Measurements from ENCODE around the gene RAP2C. TPM values are rescaled to one million over a fixed set of nuclear protein-coding genes. Genes with fewer than 3 reads are reported as not detected.

The RAP2C gene
- total RNA-seq, 1 experiment from 2014 or later: 27.8 TPM

GRCh38 chrX:132266583-132267355 is 47.5 kb upstream of the RAP2C start:
- H2AFZ ChIP-seq: no peak overlapping the region
- no peaks in the 10 kb centered on the region for H3K9me2 ChIP-seq (ENCODE audit: insufficient read depth)
- TF ChIP-seq EZH2 (IDR thresholded peaks at IDR 0.05; ENCODE audit: low read depth): no peak
- TF ChIP-seq CTCF (conservative IDR thresholded peaks at IDR 0.05): no peak
- ChIA-PET POLR2A (ENCODE audit: unreplicated experiment) (no interaction called here), CTCF (no interaction called here)
- intact Hi-C loops (cut with micrococcal nuclease; ENCODE audit: unreplicated experiment): no loop called here
- no peaks in the 10 kb centered on the region for H4K20me1 ChIP-seq (ENCODE audit: insufficient read depth)
- BruUV-seq (replicated peaks): no TSS peak
- no peak overlapping the region for H3K4me2 ChIP-seq
- H3K4me3 ChIP-seq: no peak overlapping the region
- no peaks in the 10 kb centered on the region for H3K9me3 ChIP-seq (ENCODE audit: insufficient read depth, low read depth)
- no peaks in the 10 kb centered on the region for H3K27me3 ChIP-seq (ENCODE audit: insufficient read depth, low read depth)
- peak in 1 of 2 experiments; percentile 55 for DNase-seq
- H3K36me3 ChIP-seq (ENCODE audit: low read depth): no peaks in the 10 kb centered on the region
- H3K27ac ChIP-seq: no peak overlapping the region
- peaks cover 25% of the 10 kb centered on the region for H3F3A ChIP-seq (ENCODE audit: insufficient read depth, low read depth)
- H3K79me2 ChIP-seq (ENCODE audit: low read depth): no peaks in the 10 kb centered on the region
- H3K4me1 ChIP-seq (replicated peaks; ENCODE audit: insufficient read depth): peaks cover 26% of the 10 kb centered on the region

- Histone ChIP-seq H3K27ac (no peak overlapping the region), H3K4me1 (replicated peaks; ENCODE audit: insufficient read depth) (0 out of 2 replicates have a peak, but pooled peaks cover 3% of the 10 kb centered on the region), H3K4me2 (no peak overlapping the region), H3K4me3 (no peak overlapping the region), H3K9me2 (ENCODE audit: insufficient read depth) (no peaks in the 10 kb centered on the region), H3K27me3 (ENCODE audit: insufficient read depth, low read depth) (no peaks in the 10 kb centered on the region), H4K20me1 (ENCODE audit: insufficient read depth) (no peaks in the 10 kb centered on the region), H3K79me2 (ENCODE audit: low read depth) (no peaks in the 10 kb centered on the region), H3K36me3 (ENCODE audit: low read depth) (no peaks in the 10 kb centered on the region), H3K9me3 (ENCODE audit: insufficient read depth, low read depth) (no peaks in the 10 kb centered on the region), H3F3A (ENCODE audit: insufficient read depth, low read depth) (peaks cover 9% of the 10 kb centered on the region; the same call in 1 of the 2 replicates), H2AFZ (no peak overlapping the region)
- intact Hi-C loops (cut with micrococcal nuclease; ENCODE audit: unreplicated experiment): no loop called here
- POLR2A ChIA-PET (ENCODE audit: unreplicated experiment): no interaction called here
- no peak for TF ChIP-seq CTCF (conservative IDR thresholded peaks at IDR 0.05)
- no peak for TF ChIP-seq EZH2 (IDR thresholded peaks at IDR 0.05; ENCODE audit: low read depth)
- DNase-seq: no peak
- no TSS peak for BruUV-seq (replicated peaks)
- CTCF ChIA-PET: no interaction called here
Observed at GRCh38 chrX:132263127-132263526, 43.9 kb upstream of the RAP2C start.

- H3K27ac ChIP-seq: no peak overlapping the region
- H3K4me1 ChIP-seq (replicated peaks; ENCODE audit: insufficient read depth): no peaks in the 10 kb centered on the region
- no peak overlapping the region for H2AFZ ChIP-seq
- no peaks in the 10 kb centered on the region for H4K20me1 ChIP-seq (ENCODE audit: insufficient read depth)
- CTCF ChIA-PET: no interaction called here
- intact Hi-C loops (cut with micrococcal nuclease; ENCODE audit: unreplicated experiment): no loop called here
- POLR2A ChIA-PET (ENCODE audit: unreplicated experiment): no interaction called here
- no peak overlapping the region for H3K4me2 ChIP-seq
- no peaks in the 10 kb centered on the region for H3K27me3 ChIP-seq (ENCODE audit: insufficient read depth, low read depth)
- H3K9me3 ChIP-seq (ENCODE audit: insufficient read depth, low read depth): no peaks in the 10 kb centered on the region
- no peaks in the 10 kb centered on the region for H3F3A ChIP-seq (ENCODE audit: insufficient read depth, low read depth)
- TF ChIP-seq EZH2 (IDR thresholded peaks at IDR 0.05; ENCODE audit: low read depth): no peak
- TF ChIP-seq CTCF (conservative IDR thresholded peaks at IDR 0.05): no peak
- H3K79me2 ChIP-seq (ENCODE audit: low read depth): no peaks in the 10 kb centered on the region
- no peaks in the 10 kb centered on the region for H3K36me3 ChIP-seq (ENCODE audit: low read depth)
- no peak overlapping the region for H3K4me3 ChIP-seq
- no peaks in the 10 kb centered on the region for H3K9me2 ChIP-seq (ENCODE audit: insufficient read depth)
- no peak for DNase-seq
- BruUV-seq (replicated peaks): no TSS peak
Observed at GRCh38 chrX:132258509-132258908, 39.3 kb upstream of the RAP2C start.
